ENCODE data around the gene HOXA9.

The HOXA9 gene

DNA sequence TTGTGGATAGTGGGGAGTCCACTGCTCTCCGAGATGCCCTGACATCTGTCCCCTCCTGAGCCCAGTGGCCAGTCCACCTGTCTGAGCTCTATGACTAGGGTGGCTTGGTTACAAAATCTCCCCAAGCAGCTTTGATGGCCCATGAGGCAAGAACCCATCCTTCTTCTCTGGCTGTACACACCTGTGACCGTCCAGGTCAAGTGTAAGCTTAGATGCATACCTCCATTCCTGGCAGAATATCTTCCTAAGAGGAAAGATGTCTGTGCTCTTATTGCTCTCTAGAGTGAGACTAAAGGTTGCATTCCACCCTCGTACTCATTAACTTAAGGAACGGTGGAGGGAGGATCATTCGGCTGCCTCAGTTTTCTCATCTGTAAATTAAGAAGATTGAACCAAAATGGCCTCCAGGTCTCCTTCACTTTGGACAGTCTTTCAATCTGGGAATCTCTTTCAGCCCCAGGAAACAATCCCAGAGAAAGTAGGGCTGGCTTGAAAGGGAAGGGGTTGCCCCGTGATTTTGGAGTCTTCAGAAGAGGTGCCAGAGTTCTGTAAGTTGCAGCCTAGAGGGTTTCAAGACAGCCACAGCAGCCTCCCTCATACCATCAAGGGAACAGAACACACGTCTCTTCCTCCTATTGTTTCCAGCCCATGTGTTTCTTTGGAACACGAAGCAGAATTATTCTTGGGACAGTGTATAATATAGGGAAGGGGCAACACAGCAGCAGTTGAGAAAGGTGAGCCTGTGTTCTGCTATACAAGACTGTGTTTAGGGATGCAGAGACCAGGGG is 40.2 kb downstream of the HOXA9 start:
- DNase-seq, result no peak

DNA sequence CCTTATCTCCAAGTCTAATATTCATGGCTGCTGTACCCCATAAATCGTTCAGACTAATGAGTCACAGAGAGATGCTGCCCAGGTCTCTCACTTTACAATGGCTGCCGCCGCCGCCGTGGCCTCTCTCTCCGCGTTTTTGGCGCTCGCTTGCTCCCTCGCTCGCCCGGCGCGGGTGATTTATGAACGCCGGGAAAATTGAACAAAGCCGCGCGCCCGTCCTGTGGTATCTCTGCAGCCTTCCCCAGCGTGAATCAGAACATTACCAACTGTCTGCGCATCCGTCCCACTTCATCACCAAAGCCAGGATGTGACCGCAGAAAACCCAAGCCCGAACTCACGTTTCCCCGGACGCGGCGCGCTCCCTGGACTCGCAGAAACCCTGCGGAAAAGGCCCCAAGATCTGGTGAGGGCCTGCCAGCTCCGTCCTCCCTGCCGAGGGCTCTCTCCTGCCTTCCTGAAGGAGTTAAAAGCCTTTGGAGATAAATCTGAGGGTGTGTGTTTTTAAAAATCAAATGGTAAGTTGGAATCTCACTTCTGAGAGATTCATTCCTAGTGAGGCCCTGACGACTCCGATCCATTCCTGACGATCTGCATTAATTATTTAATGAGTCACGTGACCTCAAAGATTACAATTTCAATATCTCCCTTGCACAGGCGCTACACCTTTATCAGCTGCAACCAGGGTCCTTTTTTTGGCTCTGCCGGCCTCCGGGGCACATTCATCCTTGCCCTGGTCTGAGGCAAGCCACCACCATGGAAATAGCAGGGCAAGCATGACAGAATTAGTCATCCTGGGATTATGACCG is 41.0 kb downstream of the HOXA9 start:
- DNase-seq, result peak; percentile 24

DNA sequence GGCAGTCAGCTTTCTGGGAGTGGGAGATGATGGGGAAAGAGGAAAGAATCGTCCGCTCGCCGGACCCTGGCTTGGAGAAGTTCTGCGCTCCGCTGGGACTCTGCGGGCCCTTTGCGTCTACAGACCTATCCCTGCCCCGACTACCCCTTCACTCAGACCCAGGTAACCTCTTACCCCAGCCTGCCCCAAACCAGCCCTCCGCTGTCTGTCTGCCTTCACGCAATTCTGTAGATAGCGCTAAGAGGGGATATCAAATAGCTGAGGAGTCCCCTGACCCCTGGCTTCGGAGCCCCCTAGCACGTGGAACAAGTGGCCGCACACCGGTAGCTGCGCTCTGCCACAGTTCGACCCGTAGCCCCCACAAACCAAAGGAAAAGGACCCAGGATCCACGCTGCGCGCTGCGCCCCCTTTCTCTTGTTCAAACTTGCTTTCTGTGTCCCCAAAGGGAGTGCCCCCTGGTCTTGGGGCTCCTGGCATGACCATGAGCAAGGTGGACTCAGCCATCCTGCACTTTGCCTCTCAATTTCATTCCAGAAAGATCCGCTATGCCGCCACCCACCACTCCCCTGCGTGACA is 41.8 kb downstream of the HOXA9 start:
- DNase-seq, result no peak

DNA sequence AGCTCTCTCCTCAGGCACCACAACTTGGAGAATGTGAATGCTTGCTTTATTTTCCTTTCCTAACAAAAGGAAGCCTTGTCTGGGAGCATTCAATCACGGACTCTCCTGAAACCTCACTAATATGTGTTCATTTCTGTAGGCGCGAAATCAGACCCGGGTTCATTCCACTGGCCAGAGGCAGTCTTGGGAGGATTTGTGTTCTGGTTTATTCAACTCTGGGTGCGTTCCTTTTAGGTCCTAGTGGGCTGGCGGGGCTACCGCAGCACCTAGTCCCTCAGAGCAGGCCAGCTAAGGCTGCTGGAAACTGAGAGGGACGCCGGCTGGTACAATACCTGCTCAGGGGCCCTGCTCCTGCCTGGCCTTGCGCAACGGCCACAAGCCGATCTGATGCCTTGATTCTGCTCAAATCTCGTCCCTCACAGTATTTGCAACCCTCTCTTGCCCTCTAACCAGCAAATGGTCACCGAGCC is 42.3 kb downstream of the HOXA9 start:
- DNase-seq, result no peak

DNA sequence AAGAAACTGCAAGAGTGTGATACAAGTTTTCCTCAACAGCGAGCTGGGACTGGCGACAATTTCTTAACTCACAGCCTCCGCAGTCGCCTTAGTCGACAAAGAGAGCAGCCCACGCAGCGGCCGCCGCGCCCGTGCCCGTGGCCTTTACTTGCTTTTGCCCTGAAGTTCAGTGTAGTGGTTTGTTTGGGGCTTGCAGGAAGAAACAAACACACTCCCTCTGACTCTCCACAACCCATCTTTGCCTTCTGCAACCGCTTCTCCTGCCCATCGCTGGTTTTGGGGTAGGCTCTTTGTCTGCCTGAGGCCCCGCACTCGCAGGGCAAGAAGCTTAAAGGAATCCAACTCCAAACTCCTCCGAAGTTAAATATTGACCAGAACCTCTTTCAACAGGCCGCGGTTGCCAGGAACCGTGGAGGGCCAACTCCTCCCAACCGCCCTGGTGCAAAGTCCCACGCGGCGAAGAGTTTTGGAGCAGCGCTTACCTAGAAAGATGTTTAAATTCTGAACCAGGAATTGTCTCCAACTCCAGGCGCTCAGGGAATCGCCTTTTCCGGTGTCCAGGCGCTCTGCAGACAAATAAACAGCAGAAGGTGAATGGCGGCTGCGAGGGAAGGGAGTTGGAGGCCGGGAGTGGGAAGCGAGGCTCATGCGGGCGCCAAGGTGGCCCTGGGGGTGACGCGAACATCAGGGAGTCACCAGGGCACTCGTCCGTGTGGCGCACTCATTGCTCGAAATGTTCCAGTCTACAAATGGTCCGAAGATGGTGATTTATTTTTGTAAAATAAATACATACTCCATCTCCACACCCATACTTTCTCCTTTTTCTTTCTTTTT is 43.0 kb downstream of the HOXA9 start:
- DNase-seq, result no peak

DNA sequence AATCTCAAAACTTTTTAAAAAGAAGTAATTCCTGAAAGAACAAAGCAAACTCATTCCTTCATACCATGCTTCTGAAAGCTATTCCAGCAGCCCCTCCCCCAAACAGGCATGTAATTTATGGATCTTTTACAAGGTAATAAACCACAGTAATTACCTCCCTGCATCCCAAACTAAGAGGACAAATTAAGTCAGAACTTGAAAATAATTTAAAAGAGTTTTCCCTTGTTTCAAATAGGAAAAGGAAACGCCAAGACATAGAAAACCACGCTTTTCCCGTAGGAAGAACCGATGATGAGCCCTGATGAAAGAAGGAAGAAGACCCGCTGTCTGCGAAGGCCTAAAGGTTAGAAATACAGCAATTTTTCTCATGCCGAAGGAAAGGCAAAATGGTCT is 43.7 kb downstream of the HOXA9 start:
- no peak for DNase-seq

DNA sequence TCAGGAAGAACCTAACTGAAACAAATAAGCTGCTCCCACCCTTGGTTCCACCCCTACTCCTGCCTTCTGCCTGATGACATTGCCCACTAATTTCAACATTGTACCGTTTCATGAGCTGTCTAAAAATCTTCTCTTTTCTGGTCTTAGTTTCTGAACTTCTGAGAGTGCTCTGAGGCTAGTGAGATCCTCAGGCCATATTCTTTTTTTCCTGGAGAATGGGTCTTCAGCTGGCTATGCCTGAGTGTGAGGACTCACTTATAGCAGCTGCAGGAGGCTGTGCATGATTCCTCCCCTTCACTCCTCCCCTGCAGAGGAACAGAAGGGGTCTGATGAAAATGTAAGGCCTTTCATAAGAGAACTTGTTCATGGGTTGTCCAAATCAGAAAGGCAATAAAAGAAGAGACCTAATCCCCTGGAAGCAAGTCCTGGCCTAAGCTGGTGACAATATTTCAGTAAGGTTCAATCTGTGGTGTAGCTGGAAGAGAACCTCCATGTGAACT is 45.9 kb downstream of the HOXA9 start:
- DNase-seq, result no peak

DNA sequence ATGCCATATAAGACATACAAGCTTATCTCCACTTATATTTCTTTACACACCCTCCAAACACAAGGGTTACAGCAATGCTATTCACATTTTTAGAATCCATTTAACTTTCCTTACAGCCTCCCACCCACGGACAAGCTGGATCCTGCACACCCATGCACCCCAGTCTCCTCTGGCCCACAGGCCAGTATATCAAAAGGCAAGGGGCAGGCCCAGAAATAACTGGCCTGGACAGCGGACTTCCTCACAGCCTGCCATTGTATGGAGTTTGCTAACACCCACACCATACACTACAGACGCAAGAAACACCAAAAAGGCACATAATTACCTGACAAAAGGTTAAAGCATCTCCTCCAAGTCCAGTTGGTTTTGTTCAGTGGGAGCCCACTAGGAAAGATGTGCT is 46.8 kb downstream of the HOXA9 start:
- DNase-seq, result no peak

DNA sequence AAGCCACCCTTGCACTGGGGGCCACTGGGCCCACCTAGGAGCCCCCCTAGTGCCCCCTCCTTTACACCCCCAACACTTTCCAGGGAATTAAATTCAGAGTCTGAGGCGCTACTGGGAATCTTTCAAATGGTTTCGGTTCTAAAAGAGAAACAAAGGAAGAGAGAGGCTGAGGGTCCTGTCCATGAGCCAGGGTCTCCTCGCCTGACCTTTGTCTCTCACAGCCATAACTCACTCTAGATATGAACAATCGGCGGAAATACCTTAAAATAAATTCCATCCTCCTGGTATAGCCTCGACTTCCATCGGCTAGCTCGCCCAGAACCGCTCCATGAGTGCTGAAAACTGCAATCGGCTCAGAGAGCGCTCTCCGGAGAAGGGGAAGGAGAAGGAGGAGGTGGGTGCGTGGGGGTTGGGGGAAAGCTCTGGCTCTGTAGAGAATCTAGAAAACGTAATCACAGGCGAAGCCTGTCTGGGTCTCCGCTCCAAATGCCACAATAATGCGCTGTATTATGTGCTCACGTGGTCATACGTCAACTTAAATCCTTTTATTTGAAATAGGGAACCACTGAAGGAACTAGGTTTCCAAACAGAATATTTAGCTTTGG is 47.3 kb downstream of the HOXA9 start:
- DNase-seq, result no peak

DNA sequence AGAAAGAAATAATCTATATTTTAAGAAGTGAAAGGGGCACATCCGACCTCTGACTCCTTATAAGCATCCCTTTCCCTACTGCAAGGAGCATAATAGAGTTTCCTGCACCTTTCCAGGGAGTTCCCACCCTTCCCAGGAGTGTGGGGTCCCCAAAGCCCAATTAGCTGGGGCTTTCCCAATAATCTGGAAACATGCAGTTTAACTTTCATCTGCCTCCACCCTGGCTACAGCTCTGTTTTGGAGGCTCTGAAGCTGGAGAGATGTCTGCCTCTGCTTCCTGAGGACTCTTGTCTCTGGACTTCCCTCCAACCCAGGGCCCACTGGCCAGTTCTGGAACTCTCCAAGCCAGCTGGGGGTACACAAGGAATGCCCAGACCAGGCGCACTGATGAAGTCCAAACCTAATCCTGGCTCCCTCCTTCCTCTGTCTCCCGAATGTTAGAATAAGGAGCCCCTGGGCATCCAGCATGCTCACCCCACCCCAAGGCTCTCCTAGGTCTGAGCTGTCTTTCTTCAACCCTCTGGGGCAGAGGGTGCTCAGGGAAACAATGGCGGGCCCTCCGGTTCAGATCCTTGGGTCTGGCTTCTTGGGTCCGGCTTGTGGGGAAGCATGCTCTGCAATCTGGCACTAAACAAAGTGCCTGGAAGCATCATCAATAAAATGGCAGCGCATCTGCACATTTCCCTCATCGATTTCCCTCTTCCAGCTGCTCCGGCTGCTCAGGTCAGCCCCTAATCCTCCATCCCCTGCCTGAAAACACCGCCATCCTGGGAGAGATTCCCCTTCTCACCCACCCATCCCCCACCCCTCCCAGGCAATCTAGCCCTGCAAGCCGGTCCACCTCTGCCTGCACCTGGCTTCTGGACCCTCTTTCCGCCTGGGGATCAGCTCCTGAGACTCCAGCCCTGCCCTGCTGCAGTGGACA is 48.1 kb downstream of the HOXA9 start:
- no peak for DNase-seq

DNA sequence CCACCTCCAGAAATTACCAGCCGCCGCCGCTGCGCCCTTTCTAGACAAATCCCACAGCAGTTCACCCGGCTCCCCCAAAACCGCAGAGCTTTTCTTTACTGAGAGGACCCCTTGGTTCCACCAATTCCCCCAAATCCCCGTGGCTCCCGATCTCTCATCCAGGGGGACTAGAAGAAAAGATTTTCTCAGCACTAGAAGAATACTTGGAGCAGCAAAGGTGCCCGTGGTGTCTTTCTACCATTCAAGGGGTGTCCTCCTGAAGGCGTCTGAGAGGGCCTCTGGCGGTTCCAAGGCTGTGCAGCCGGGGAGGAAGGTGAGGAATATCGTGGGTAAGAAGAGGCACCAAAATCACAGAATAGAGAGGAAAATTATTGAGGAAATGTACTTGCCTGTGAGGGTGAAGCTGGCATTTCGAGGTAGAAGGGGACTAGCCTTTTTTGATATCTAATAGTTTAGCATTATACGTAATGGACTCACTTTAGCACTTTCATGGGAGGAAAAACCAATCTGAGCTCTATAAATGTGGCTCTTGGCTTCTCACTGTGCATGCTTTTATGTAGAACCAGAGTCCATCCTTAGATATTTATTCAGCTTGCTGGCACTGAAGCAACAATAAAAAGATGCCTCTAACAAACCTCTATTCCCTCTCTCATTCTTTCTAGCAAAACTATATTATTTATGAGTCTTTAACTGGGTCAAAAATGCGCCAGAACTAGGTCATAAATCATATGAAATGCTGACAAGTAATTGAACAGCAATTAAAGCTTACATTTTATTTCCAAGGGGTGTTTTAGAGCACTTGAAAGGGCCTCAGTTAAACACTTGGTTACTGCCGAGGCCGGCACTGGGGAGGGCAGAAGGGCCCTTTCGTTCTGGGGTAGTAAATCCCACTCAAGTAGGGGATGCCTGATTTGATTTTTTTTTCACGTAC is 49.0 kb downstream of the HOXA9 start:
- no peak for DNase-seq

DNA sequence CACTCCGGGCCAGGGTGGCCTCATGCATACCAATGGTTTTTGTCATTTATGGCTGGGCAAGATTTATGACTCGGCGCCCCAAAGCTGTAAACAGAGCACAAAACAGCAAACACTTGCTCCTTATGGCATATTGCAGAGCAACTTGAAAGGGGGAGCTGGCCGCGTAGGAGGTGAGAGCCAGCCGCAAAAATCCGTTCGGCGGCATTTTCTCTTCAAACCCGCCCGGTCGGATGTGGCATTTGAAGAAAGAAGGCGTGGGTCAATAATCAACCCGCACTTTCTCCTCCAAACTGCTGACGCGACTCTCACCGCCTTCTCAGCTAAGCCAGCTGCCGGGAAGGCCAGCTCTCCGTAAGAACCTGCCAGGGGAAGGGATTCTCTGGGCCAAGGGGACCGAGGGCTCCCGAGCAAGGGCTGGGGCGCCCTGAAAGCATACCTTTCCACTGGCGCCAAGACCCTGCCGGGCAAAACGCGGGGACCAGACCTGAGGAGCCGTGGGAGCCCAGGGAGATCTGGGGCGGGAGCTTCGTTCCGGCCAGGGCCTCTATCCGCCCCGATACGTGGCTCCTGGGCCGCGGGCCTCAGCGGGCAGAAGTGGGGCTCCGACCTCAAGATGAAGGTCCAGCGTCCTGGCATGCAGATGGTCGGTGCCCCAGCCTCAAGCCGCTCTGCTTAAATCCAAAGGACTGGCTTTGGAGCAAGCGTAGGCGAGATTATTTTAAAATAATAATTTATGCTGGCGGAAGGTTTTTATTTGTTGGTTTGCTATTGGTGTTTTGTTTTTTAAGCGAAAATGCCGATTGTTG is 49.9 kb downstream of the HOXA9 start:
- DNase-seq, result no peak

DNA sequence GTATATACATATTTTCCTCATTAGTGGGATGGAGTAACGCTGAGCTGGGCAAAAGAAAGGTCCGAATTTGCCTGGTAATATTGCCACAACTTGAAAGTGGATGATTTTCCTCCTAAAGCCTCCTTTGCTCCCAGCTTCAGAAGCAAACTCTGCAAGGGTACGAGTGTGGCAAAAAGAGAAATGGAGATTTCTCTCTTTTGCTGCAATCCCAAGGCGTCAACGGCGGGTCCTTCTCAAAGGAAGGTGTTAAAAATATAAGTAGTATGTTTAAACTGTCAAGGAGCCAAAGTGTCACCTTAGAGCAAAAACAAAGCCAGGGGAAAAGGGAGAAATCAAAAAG is 50.5 kb downstream of the HOXA9 start:
- no peak for DNase-seq

DNA sequence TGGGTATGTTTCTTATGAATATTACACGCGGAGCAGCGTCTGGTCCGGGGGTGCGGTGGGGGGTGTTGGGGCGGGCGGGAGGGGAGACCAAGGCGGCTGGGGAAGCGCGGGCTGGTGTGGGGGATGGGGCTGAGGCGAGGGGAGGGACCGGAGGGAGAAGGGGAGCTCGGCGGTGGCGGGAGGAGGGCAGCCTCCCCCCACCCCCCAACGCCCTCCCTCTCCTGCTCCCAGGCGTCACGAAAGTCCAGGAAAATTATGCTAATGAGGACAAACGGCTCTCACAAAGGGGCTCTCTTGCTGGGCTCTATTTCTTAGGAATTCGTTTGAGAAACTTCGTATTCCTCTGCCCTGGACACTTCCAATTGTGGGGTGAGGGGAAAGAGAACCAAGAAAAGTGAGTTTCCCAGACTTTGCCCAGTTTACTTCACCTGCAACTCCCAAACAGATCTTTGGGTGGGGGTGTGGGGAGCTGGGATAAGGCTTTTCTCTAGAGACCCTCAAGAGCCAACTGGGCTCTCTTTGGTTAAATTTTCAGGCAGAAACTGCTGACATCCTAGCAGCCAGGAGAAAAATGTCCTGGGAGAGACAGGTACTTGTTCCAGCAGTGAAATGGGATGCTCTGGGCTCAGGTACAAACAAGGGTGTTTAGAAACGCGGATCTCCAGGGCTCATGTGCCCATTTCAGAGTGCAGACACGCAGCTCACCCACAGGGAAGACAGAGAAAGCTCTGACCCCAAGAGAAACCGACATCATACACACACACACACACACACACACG is 51.2 kb downstream of the HOXA9 start:
- DNase-seq, result no peak

DNA sequence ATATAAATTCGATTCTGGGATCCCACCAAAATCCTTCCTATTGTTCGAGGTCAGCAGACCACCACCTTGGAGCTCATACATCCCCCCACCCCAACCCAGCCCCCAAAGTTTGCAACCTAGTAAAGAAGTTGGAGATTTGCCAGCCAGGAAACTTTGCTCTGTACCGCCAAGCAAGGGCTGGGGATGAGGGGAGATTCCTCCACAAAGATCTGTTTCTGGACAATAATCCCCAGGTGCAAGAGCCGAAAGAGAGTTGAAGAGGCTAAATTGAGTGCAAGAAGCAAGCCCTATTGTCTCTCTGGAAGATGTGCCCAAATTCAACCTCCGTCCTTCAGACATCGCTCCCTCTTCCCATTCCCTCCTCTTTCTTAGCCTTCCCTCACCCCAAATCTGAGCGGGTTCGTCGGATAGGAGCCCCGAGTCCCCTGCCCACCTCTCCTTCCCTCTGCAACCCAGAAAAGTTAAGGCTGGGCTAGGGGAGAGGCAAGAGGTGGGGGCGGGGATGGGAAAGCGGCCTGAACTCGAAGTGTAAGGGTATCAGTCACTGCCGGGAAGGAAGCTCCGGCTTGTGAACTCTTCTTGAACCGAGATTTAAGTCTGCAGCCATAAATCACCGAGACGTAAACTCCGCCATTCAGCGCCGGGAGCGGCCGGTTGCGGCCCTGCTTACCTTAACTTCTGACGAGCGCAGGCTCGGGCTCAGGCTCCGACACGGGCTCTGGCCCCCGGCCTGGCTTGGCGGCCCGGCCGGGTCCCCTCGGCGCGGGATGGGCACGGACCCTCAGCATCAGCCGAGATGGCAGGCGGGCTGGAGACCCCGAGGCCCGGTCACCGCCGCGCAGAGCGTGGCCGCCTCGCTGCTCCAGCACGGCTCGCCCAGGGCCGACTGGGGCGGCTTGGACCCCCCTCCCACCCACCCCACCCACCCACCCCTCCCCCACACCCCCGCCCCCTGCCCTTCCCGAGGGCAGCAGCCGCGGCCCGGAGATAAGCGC is 52.1 kb downstream of the HOXA9 start:
- DNase-seq, result no peak

Data from fibroblast of skin of scalp (primary cell).